Ovary (tissue), 9 donors: ENCODE measurements around the gene LSM14B. TPM values are rescaled to one million over a fixed set of nuclear protein-coding genes. Genes with fewer than 3 reads are reported as not detected.

Experiments
- DNase-seq, 5 donors: peaks; one replicate each; pipeline ENCODE4 v3.0.0-alpha.2; 2019 to 2020
- H3K27ac ChIP-seq, 2 donors: fragments of 200-600 bp; one replicate each; pipeline versions ENCODE4 v1.5.1 to v1.8.0; 2019 to 2022
- H3K27me3 ChIP-seq: fragments of 200-600 bp; one replicate; pipeline ENCODE4 v1.8.0; 2022
- H3K36me3 ChIP-seq: fragments of 200-600 bp; sonication (generic); one replicate; pipeline ENCODE4 v1.5.1; 2019
- H3K4me1 ChIP-seq: one replicate; pipeline ENCODE4 v1.8.1; 2013; ENCODE audit warnings: mild to moderate bottlenecking, moderate library complexity; ENCODE audit not compliant: insufficient read depth
- H3K4me3 ChIP-seq: fragments of 200-600 bp; sonication (generic); one replicate; pipeline ENCODE4 v1.5.1; 2017
- H3K9me3 ChIP-seq, 2 donors: fragments of 200-600 bp in 1 of 2; sonication (generic) in 1 of 2; one replicate each; pipeline versions ENCODE4 v1.5.1 to v1.8.1; 2013 to 2019; ENCODE audit warnings: mild to moderate bottlenecking in 1 of 2, moderate library complexity in 1 of 2
- CTCF ChIP-seq, 3 donors: fragments of 450-650 bp in 2 of 3; fragments of 200-600 bp in 1 of 3; IDR thresholded peaks; one replicate each; pipeline versions ENCODE4 v1.5.1 to v1.8.0; 2016 to 2022; ENCODE audit warnings: antibody characterized with exemption in 3 of 3, mild to moderate bottlenecking in 1 of 3
- EP300 ChIP-seq: sonication (generic); formaldehyde crosslinking; IDR thresholded peaks from one replicate; pipeline ENCODE4 v1.6.1; 2017; ENCODE audit warnings: antibody characterized with exemption
- POLR2A ChIP-seq: fragments of 450-650 bp; IDR thresholded peaks from one replicate; pipeline ENCODE4 v1.6.1; 2017; ENCODE audit warnings: antibody characterized with exemption, mild to moderate bottlenecking, moderate library complexity
- WGBS, 3 donors: extraction: QIAGEN DNeasy Blood & Tissue Kit in 1 of 3; methylation state at CpG; one replicate each; pipeline versions ENCODE4 v1.1.5 to v1.1.7; 2013 to 2017; 5-methylcytosine and 5-hydroxymethylcytosine counted together
- intact Hi-C, 4 donors: fragments of 100-400 bp; cut with DNase I; formaldehyde crosslinking; loops; one replicate each; pipeline versions ENCODE4 v1.11.0 to v1.15.1; 2022 to 2023
- polyA plus RNA-seq, 2 donors: library from polyadenylated mRNA; stranded (reverse); fragments of 200-250 nt in 1 of 2; fragments of 350-450 nt in 1 of 2; fragmentation: Illumina TruSeq in 1 of 2; extraction: RNeasy Lipid Tissue Mini Kit (QIAGEN cat#74804) in 1 of 2; gene quantifications; one replicate each; pipeline ENCODE4 v1.2.3, GENCODE V29; 2013 to 2014
- total RNA-seq, 7 donors: library from RNA; depleted of rRNA in 2 of 7; stranded (reverse); fragments of >200 nt in 2 of 7; fragmentation: NEBNext Ultra II Directional in 3 of 7; extraction: Animal tissue kit (Norgen Biotek cat#: 25700) in 3 of 7; gene quantifications; one replicate each; pipeline versions ENCODE4 v1.1.0 to v1.2.4, GENCODE V29; 2016 to 2023
- donor health status: DM: no; HTN: no; CAD: no; lungs with moderate emphysema.
- donor health status: DM: no; HTN: no; CAD: no.
- donor health status: Bipolar disorder and iron deficiency.
- donor health status: DM: yes; HTN: yes; CAD: no.
- donor health status: DM: no; HTN: no; CAD: no.
- donor health status: DM: yes; HTN: yes; CAD: no.

Gene LSM14B
- total and polyA plus RNA-seq, 9 donors = 21.5 to 62.2 (median 55.5) TPM

- whole genome bisulfite sequencing, 3 donors = 74 to 76% (median 76%) methylated on average over 5 of the region's 5 CpGs
- H3K36me3 ChIP-seq = no peaks in the 10 kb centered on the region
- intact Hi-C loops = loop anchor here in 1 of 4 donors (5.0 kb wide), 1 partner anchor 42 kb away; no protein-coding TSS in a partner anchor
- no peak for DNase-seq
- H3K4me1 ChIP-seq = peaks cover 5% of the 10 kb centered on the region
- TF ChIP-seq CTCF (IDR thresholded peaks at IDR 0.05) (no peak), EP300 (no peak), POLR2A (no peak)
- H3K27ac ChIP-seq = no peak overlapping the region
- no peaks in the 10 kb centered on the region for H3K27me3 ChIP-seq
- no peaks in the 10 kb centered on the region for H3K9me3 ChIP-seq
- H3K4me3 ChIP-seq = no peak overlapping the region
These were observed 3.2 kb upstream of the LSM14B start for GRCh38 chr20:62119115-62119514.

- no peaks in the 10 kb centered on the region for H3K27me3 ChIP-seq
- no peak for DNase-seq
- intact Hi-C loops = loop anchor here in 2 of 4 donors (1.0 to 5.0 kb wide), 2 partner anchors 42 to 52 kb away; no protein-coding TSS in a partner anchor
- no peaks in the 10 kb centered on the region for H3K36me3 ChIP-seq
- no peak overlapping the region for H3K27ac ChIP-seq
- 55 to 75% (median 59%) methylated on average over 10 of the region's 10 CpGs for WGBS, 3 donors
- H3K4me3 ChIP-seq = no peak overlapping the region
- no peaks in the 10 kb centered on the region for H3K9me3 ChIP-seq
- peaks cover 6% of the 10 kb centered on the region for H3K4me1 ChIP-seq
- no peak for TF ChIP-seq POLR2A
These were observed 2.5 kb upstream of the LSM14B start for GRCh38 chr20:62119591-62120364.

GRCh38 chr20:62120365-62120762 is 1.9 kb upstream of the LSM14B start:
- Histone ChIP-seq H3K4me1 (peaks cover 6% of the 10 kb centered on the region), H3K36me3 (no peaks in the 10 kb centered on the region), H3K27ac (no peak overlapping the region), H3K4me3 (no peak overlapping the region), H3K9me3 (no peaks in the 10 kb centered on the region), H3K27me3 (no peaks in the 10 kb centered on the region)
- DNase-seq = no peak
- 90 to 91% (median 91%) methylated on average over 5 of the region's 5 CpGs for WGBS, 3 donors
- TF ChIP-seq EP300 (no peak), POLR2A (no peak), CTCF (IDR thresholded peaks at IDR 0.05) (no peak)
- intact Hi-C loops = loop anchor here in 1 of 4 donors (1.0 kb wide), 1 partner anchor 53 kb away; no protein-coding TSS in a partner anchor

- DNase-seq = peak in 1 of 5 donors; percentile 49
- Histone ChIP-seq H3K4me3 (peak overlapping the region; percentile 50), H3K27me3 (no peaks in the 10 kb centered on the region), H3K4me1 (peaks cover 6% of the 10 kb centered on the region), H3K36me3 (no peaks in the 10 kb centered on the region), H3K9me3 (no peaks in the 10 kb centered on the region), H3K27ac (peak overlapping the region; percentile 84 to 96)
- intact Hi-C loops = loop anchor here in 1 of 4 donors (1.0 kb wide), 1 partner anchor 54 kb away; no protein-coding TSS in a partner anchor
- TF ChIP-seq CTCF (IDR thresholded peaks at IDR 0.05) (no peak), EP300 (no peak), POLR2A (no peak)
- WGBS, 3 donors = 12 to 16% (median 13%) methylated on average over 45 of the region's 45 CpGs
These were observed 1.1 kb upstream of the LSM14B start for GRCh38 chr20:62120990-62121775.
